Body of pancreas (tissue), 4 donors: Measurements from ENCODE around the gene SLC25A42.

ENCODE experiments used
- CTCF ChIP-seq, 7 experiments: fragments of 450-650 bp in 4 of 7; fragments of 200-600 bp in 3 of 7; sonication (generic) in 3 of 7; IDR thresholded peaks; one replicate each; pipeline ENCODE4 v1.5.1; 2016 to 2019; ENCODE audit warnings: antibody characterized with exemption in 7 of 7
- POLR2A ChIP-seq, 3 donors: fragments of 450-650 bp; IDR thresholded peaks; one replicate each; pipeline ENCODE4 v1.6.1; 2016; ENCODE audit warnings: antibody characterized with exemption in 3 of 3, mild to moderate bottlenecking in 2 of 3

DNA sequence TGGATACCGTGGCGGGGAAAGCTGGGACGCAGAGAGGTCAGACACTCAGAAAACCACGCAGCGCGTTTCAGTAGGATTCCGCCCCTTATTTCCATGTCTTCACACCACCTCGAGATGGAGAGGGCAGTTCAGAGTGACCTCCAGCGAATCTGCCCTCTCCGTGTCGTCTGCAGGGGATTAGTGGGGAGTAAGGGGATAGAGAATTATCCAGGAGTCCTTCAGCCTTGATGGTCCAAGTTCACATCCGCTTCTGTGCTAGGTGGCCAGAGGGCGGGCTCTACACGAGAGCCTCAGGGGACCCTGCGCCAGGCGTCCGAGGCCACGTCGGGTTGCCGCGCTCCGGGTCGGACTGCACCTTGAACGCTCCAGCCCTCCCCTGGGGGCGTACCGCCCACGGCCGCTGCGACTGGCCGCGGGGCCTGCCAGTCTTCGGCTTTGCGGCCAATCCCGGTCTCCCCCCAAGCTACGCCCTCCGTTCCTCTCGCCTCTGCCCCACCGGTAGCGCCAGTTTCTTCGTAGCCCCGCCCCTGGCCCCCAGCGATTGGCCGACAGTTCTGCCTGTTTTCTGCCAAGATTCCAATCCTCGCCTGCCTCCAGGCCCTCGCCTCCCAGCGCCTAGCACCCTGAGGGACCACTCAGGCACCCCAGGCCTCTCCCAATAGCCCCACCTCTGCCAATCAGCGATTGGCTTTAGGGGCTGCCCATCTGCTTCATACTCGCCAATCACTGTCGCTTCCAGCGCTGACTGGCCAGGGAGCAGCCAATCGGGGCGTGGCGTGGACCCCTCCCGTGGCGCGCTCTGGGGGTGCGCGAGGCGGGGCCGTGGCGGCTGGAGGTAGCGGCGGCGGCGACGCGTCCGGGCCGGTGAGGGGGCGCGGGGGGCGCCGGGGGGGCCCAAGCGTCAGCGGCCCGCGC lies at the start of gene SLC25A42:
- peak in 2 of 3 donors; percentile 48 to 65 for TF ChIP-seq POLR2A (IDR thresholded peaks at IDR 0.05)
- TF ChIP-seq CTCF (IDR thresholded peaks at IDR 0.05) = peak in 1 of 7 experiments; percentile 5
